GM18498 (cell line): ENCODE data around the gene ANTXR2.
"Not testable (repeated sequence)": the region's sequence is repeated elsewhere in the genome, so short reads cannot be mapped to it uniquely, and the experiment has no call there.

Experiments
- ATAC-seq: cut with Tn5 transposase; IDR thresholded peaks from one replicate; pipeline ENCODE4 v1.9.1; 2021; ENCODE audit warnings: mild to moderate bottlenecking, moderate library complexity; ENCODE audit not compliant: unreplicated experiment

ANTXR2 gene

DNA sequence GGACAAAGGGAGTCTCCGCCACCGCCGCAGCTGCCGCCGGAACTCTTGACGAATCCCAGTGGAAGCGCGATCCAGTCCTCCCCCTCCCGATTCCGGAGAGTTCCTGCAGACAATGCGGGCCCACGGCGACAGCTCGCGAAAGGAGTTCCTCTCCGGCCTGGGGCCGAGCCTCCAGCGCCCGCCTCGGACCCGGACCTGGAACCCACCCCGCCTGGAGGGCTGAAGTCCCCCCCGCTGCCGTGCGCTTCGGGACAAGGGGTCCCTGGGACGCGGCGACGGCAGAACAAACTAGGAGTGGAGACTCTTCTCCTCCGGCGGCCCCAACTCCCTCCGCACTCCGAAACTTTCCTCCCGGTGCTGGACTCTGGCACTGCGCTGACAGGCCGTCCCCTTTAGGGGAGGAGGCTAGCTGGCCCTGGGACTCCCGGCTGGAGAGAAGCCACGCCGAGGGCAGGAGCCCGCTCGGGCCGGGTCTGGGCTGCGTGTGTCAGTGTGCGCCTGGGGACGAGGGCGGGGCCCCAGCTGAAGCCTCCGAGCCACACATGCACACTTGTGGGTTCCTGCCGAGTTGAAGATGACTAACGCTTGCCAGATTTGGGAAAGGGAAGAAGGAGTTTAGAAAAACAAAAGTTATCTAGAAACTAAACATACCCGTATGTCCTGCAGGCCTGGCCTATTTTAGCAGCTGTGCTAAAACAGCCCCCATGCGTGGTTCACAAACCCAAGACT is at the start of gene ANTXR2:
Gene ANTXR2, minus strand, starts transcription at position 486 of the 729 bp plus-strand sequence. CDS start 669 bp downstream, outside the sequence.
- peak; percentile 70 for ATAC-seq

- ATAC-seq = not testable (repeated sequence)
Measured at GRCh38 chr4:80121815-80122214, 48.8 kb upstream of the ANTXR2 start.

- not testable (repeated sequence) for ATAC-seq
Measured at GRCh38 chr4:80119620-80120019, 46.6 kb upstream of the ANTXR2 start.

GRCh38 chr4:80116516-80116915 is 43.5 kb upstream of the ANTXR2 start:
- no peak for ATAC-seq

DNA sequence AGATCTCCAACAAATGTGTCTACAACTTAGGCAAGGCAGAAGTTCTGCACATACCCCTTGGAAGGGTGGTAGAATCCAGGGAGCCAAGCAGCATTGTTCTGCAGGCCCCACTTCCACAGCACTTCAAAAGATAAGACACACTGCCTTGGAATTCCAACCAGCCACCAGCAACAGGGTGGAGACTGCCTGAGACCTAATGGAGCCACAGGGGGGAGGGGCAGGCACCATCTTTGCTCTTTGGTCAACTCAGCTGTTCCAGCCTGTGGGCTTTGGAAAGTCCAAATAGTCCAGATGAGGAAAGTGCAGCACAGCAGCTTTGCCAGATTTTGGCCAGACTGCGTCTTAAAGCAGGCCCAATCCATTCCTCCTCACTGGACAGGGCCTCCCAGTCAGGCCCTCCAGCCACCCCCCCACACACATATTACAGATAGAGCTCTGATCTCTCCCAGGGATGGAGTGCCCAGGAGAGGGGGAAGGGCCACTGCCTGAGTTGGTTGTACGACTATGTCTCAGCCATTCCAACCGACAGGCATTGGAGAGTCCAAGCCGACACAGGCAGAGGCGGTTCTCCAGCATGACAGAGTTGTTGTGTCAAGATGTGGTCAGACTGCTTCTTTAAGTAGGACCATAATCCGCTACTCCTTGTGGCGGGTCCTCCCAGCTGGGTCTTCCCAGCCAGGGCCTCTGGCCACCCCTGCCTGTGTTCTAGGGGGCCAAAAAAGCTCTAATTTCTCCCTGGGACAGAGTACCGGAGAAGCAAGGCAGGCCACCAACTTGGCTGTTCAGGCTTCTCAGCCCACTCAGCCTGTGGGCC is 42.5 kb upstream of the ANTXR2 start:
- ATAC-seq = no peak

GRCh38 chr4:80114732-80115265 is 41.8 kb upstream of the ANTXR2 start:
- no peak for ATAC-seq

DNA sequence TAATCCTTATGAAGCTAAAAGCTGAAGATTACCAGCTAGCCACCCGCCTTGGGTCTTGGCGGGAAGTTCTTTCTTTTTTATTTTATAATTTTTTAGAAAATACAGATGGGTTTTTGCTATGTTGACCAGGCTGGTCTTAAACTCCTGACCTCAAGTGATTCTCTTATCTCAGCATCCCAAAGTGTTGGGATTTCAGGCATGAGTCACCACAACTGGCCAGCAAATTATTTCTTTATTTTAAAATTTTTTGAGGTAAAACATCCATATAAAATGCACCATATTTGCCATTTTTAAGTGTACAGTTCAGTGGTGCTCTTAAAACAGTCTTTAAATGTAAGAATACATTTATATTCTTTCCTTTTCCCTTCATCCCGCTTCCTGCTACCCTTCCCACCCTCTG is 40.6 kb upstream of the ANTXR2 start:
- no peak for ATAC-seq

- no peak for ATAC-seq
Measured at GRCh38 chr4:80112236-80112635, 39.2 kb upstream of the ANTXR2 start.

GRCh38 chr4:80111276-80111675 is 38.2 kb upstream of the ANTXR2 start:
- no peak for ATAC-seq

DNA sequence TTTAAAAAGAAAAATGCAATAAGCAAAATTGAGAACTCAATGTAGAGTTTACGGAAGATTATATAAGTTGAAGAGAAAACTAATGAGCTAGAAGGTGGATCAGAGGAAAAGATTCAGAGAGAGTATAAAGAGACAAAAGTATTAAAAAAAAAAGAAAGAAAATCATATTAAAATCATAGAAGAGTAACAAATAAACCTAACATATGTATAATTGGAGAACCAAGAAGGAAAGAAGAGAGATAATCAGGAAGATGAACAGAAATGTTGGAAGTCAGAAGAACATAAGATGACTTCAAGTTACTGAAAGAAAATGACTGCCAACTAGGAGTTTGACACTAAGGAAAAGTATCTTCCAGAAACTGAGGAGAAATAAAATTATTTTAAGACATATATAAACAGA is 34.3 kb upstream of the ANTXR2 start:
- ATAC-seq = no peak

GRCh38 chr4:80104927-80105326 is 31.9 kb upstream of the ANTXR2 start:
- ATAC-seq = no peak

DNA sequence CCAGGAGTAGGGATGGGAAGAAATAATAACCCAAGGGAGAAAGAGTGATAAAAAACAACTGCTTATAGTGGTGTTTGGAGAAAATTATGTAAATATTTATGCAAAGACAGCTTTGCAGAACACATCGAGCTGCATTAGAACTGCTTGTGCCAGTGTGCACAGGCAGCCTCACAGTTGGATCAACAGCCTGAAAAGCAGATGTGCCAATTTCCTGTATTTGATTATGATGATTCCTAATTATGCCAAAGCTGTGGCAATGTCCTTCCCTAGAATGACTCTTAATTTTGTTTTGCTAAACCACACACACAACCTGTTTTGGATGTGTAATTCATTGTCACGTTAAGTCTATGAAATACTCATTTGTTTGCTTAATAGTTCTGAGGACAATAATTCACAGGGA is 30.6 kb upstream of the ANTXR2 start:
- ATAC-seq = no peak

DNA sequence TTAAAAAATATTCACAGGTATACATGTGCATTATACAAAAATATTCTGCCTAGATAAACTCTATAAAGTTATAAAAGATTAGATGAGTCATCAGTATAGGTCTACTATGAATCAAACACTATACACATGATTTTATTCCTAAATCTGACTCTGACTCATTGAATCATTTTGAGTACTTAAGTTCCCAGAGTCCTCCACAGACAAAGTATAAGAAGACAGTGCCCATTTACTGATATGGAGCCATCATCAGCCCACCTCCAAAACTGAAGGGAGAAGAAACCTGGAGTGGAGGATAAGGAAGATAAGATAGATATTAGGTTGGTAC is 28.7 kb upstream of the ANTXR2 start:
- no peak for ATAC-seq

DNA sequence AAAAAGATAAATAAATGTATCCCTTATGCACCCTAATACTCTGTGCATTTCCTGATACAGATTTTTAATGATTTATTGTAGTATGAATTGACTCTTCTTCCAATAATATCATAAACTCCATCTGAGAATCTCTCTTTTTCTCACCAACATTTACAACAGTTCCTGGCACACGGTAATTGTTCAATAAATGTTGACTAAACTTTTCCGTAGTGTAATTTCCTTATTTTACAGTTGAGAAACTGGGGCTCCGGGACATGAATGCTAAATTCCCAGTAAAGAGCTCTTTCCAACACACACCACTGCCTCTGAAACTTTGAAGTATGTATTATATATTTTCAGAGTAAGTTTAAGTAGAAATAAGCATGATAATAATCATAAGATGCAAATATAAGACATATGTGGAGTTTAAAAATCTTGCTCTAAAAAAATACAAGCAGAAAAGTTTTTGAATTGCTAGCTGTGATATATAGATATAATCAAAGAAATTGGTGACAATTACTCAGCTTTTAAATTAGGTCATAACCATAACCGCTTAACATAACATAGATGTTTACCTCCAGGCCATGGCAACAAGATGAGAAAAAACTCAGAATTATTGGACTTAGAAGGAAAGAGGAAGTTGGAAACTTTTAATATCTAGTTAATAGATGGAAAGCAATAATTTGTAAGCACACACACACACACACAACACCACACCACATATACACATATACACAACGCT is 28.2 kb upstream of the ANTXR2 start:
- no peak for ATAC-seq

- no peak for ATAC-seq
Measured at GRCh38 chr4:80099671-80100070, 26.6 kb upstream of the ANTXR2 start.

DNA sequence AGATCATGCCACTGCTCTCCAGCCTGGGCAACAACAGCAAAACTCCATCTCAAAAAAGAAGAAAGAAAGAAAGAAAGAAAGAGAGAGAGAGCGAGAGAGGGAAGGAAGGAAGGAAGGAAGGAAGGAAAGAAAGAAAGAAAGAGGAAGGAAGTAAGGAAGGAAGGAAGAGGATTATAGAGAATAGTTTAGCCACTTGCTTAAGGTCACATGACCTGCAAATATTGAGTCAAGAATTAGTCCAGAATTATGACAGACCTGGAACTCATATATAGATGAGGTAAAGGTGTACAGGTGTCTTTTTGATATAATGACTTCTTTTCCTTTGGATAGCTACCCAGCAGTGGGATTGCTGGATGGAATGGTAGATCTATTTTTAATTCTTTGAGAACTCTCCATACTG is 25.6 kb upstream of the ANTXR2 start:
- ATAC-seq = no peak

DNA sequence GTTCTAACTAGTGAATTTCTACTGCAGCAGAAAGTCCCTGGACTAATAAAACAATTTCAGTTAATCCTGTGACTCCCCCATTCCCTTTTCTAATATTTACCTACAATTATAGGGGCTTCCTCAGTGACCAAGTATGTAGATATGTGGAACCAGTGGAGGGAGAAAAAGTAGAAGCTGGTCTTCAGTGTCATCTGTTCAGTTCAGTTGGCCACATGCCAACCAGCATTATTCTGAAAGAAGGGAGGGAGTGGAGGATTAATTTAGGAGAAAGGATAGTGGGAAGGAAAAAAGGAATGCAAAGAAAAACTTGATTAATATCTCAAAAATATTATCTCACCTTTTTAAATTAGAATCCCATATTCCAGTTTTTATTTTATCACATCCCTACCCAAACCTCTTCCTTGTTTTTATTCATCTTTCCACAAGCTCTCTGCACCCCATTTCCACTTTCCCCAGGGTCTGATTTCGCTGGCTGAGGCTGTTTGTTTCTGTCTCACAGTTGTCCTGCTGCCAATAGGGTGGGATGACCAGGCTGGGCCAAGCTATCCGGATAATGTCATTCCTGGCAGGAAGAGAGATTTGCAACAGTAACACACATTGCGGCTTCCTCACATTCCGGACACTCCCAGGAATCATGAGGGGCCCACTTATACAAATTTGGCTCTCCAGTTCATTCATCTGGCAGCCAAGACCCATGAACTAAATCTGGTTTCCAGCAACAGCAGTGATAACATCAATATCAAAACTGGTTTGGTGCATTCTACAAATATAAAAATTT is 24.6 kb upstream of the ANTXR2 start:
- ATAC-seq = no peak

GRCh38 chr4:80096175-80096850 is 23.3 kb upstream of the ANTXR2 start:
- no peak for ATAC-seq

DNA sequence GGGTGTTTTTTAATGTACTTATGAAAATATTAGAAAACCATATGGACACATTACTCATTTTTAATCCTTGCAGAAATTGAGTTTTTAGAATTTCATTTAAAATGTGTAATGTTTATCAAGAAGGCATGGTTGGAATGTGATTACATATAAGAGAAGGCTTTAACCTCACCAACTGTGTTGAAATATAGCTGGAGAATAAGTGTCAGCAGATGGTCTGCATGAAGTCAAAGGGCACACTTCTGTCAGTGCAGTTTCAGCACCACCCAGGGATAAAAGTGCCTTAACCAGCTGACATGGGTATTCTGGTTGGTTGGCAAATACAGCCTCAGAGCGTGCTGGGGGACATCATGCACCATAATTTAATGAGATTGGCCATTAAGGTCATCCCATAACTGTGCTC is 21.2 kb upstream of the ANTXR2 start:
- ATAC-seq = no peak

GRCh38 chr4:80093563-80093962 is 20.5 kb upstream of the ANTXR2 start:
- no peak for ATAC-seq
